ENCODE measurements around the gene HPSE. TPM values are rescaled to one million over a fixed set of nuclear protein-coding genes. Genes with fewer than 3 reads are reported as not detected.

The HPSE gene
- total and polyA plus RNA-seq, 9 of the 15 experiments (the other 6 are each of a cell fraction or from before 2014, with no cell fraction given): 0.01 to 0.42 (median 0.14) TPM; not detected in 1

DNA sequence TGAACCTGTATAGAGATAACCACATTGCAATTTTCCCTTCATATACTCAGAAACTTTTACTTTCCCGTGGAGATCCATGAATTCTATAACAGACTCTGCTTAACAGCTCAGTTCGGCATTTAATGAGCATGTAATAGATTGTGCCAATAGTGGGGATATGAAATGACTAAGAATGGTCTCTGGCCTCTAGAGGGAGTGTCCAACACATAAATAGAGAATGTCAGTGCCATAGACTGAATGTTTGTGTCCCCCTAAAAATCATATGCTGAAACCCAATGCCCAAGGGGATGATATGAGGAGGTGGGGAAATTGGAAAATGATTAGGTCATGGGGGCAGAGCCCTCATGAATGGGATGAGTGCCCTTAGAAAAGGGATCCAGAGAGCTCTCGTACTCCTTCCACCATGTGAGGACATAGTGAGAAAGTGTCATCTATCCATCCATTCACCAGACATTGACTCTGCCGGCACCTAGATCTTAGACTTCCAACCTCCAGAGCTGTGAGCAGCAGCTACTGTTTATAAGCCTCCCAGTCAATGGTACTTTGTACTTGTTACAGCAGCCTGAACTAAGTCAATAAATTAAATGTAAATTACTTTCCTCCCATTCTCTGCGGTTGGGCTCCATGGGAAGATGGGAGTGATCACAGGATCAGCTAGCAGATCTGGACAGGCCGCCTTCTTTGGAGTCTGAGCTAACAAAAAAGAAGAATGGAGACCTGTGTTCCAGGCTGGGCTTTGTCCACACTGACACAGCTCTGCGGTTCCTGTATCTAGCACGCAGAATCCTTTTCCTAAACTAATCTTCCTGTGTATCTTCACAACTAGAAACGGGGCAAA is 28.1 kb upstream of the HPSE start (continued):
- TF ChIP-seq, protein P1, sequence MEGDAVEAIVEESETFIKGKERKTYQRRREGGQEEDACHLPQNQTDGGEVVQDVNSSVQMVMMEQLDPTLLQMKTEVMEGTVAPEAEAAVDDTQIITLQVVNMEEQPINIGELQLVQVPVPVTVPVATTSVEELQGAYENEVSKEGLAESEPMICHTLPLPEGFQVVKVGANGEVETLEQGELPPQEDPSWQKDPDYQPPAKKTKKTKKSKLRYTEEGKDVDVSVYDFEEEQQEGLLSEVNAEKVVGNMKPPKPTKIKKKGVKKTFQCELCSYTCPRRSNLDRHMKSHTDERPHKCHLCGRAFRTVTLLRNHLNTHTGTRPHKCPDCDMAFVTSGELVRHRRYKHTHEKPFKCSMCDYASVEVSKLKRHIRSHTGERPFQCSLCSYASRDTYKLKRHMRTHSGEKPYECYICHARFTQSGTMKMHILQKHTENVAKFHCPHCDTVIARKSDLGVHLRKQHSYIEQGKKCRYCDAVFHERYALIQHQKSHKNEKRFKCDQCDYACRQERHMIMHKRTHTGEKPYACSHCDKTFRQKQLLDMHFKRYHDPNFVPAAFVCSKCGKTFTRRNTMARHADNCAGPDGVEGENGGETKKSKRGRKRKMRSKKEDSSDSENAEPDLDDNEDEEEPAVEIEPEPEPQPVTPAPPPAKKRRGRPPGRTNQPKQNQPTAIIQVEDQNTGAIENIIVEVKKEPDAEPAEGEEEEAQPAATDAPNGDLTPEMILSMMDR (IDR thresholded peaks at IDR 0.05 in 2 of 3, conservative IDR thresholded peaks at IDR 0.05 in 1 of 3; ENCODE audit: insufficient read depth in 2 of 3, low read depth in 1 of 3, low read length in 3 of 3): peak; percentile 24 to 60 (median 58); a peak in 5 of 6 replicates
- TF ChIP-seq FOXJ3 (CRISPR knock-in tag; IDR thresholded peaks at IDR 0.05): no peak
- TF ChIP-seq, protein P2, sequence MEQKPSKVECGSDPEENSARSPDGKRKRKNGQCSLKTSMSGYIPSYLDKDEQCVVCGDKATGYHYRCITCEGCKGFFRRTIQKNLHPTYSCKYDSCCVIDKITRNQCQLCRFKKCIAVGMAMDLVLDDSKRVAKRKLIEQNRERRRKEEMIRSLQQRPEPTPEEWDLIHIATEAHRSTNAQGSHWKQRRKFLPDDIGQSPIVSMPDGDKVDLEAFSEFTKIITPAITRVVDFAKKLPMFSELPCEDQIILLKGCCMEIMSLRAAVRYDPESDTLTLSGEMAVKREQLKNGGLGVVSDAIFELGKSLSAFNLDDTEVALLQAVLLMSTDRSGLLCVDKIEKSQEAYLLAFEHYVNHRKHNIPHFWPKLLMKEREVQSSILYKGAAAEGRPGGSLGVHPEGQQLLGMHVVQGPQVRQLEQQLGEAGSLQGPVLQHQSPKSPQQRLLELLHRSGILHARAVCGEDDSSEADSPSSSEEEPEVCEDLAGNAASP (IDR thresholded peaks at IDR 0.05): no peak
- 0 out of 2 replicates have a peak, but pooled peaks have one; percentile 6 for TF ChIP-seq SMC3 (conservative IDR thresholded peaks at IDR 0.05; ENCODE audit: insufficient read depth, low read depth, low read length)

All from K562 (cell line).